DMS153 treated with DMSO at 0.1 percent for 48 hours (cell line): Measurements from ENCODE around the gene NR6A1.

ENCODE experiments used
- DNase-seq: peaks from one replicate; lab custom pipeline; 2025; ENCODE audit not compliant: unreplicated experiment; lab: John Stamatoyannopoulos, UW

The NR6A1 gene

DNA sequence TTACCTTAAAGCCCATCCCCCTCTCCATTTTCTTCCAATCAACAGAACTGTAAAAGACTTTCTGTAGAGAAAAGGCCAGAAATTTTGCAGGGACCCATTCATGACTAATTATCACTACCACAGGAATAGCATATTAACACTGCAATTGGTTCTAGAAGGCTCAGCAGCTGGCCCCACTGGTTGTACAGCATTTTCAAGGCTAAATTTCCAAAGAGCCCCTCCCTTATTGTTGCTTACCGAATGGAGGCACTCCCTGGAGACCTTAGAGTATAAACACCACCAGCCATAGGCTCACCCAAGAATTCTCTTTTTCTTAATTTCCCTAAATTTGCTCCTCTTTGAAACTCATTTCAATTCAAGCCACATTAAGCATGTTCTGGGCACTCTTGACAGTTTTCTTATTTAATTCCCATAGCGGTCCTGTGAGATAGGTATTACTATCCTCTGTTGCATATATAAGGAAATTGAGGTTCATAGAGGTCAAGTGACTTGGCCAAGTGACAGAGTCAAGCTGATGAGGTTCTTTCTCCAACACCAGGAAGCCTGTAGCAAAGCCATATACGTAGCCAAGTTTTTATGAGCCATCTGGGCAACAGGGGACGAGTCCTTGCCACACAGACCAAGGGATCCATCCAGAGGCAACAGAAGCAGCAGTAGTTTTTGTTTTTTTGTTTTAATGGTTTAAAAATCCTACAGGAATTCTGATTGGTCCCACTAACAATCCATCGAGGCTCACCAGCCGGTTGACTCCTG is 180.0 kb downstream of the NR6A1 start:
- no peak for DNase-seq

DNA sequence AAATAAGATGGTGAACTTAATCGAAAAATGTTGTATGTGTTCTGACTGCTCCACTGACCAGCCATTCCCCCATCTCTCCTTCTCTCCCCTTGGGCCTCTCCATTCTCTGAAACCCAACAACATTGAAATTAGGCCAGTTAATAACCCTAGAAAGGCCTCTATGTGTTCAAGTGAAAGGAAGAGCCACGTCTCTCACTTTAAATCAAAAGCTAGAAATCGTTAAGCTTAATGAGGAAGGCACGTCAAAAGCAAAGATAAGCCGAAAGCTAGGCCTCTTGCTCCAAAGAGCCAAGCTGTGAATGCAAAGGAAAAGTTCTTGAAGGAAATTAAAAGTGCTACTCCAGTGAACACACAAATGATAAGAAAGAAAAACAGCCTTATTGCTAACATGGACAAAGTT is 186.5 kb downstream of the NR6A1 start:
- DNase-seq = no peak

DNA sequence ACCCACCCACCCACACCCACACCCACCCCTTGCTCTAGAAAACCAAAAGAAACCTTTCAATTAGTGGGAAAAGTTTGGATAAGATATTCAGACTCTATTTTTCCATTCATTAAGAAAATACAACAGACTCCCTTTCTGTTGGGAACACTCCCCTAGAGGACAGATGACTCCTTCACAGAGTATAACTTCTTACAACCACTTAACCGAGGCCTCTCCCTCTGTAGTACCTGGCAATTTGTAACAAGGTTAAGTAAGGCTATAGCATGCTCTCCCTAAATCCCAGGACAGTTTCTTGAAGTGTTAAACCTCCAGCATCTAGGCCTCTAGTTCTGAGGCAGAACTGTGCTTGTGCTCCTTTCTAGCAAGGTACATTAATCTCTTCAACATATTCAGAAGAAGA is 188.0 kb downstream of the NR6A1 start:
- DNase-seq = no peak

DNA sequence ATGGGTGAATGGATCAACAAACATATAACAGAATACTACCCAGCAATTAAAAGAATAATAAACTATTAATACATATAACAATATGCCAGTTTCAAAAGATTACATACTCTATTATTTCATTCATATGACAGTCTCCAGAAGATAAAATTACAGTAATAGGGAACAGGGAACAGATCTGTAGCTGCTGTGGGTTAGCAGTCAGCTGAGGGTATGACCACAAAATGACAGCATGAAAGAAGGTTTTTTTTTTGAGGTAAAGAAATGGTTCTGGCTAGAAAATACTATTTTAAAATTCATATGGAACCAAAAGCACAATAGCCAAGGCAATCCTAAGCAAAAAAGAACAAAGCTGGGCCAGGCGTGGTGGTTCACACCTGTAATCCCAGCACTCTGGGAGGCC is 190.9 kb downstream of the NR6A1 start:
- no peak for DNase-seq

DNA sequence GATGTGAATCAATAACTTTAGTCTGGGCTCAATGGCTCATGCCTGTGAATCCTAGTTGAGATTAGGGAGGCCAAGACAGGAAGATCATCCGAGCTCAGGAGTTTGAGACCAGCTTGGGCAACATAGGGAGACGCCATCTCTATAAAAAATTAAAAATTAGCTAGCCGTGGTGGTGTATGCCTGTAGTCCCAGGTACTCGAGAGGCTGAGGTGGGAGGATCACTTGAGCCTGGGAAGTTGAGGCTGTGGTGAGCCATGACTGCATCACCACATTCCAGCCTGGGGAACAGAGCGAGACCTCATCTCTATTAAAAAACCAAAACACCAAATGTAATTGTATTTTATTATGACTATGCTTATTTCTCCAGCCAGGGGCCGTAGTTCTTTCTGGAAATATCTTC is 194.4 kb downstream of the NR6A1 start:
- DNase-seq = no peak

DNA sequence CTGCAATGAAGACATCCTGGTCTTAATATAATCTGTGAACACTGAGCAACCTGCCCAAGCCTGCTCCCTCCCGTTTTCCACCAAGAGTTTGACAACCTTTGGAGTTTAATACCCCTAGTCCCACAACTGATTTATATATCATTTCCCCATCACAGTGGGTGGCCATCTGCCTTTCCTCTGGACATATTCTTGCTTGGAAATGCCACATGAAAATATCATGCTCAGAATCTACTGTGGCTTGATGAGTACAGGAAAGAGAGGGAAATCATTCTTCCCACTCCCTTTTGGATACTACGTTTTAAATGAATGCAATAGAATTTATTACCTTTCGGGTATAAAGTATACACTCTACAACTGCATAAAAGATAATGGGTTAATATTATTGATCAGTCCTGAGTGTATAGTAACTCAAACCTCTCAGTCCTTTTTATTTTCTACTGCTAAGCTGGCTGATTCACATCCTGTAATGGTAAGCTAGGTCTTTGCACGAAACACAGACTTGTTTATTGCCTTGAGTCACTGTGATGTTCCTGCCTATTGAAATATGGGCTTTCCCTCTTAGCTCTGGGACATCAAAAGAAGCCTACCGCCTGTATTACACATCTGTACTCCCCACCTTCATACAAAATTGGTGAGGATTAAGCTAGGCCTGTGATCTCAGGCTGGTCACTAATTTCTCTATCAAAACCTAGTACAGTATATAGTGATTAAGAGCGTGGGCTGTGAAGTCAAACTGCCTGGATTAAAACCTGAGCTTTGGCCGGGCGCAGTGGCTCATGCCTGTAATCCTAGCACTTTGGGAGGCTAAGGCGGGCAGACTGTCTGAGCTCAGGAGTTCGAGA is 196.4 kb downstream of the NR6A1 start:
- DNase-seq = no peak

DNA sequence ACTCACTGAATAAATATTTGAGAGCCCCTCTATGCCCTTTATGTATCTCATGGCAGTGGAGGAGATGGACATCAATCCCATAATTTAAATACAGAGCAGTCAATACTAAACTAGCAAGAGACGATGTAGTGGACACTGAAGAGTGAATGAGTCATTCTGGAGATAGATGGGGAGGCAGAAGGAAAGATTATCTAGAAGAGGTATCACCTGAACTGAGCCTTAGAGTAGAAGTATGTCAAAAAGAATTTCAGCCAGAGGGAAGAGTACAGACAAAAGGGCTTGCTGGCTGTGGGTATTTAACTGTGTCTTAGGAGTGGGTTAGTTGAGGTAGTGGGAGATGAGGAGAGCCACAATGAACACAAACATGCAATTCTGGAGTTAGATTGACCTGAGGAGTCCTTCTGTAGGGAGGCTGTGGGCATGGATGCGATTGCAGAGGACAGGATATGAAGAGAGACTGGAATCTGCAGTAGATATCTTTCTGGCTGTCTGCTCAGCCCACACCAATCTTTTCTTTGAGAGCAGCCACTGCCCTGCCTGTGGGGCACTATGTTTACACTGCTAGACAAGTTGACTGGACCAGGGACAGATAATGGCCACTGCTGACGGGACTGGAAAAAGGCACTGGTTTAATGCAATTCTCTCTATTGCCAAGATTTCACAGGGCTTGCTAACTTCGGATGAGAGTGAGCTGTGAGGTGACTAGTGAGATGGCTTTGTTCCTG is 200.0 kb downstream of the NR6A1 start:
- DNase-seq = no peak

DNA sequence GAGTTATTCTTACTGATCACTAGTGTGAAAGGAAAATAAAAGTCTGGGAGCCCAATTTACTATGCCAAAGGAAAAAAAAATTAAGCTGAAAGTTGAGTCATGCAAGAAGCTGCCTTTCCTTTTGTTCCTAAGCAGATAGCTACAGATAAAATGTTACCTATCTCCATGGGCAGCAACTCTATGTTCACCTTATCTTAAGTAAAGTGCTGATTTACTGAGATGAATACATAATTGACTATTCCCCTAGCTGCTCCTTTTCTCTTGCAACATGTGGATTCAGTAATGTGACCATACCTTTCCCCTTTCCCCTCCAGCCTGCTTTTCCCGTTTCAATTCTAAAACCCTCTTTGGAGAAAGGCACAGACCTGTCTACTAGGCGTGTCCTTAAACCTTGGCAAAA is 201.2 kb downstream of the NR6A1 start:
- DNase-seq = no peak

DNA sequence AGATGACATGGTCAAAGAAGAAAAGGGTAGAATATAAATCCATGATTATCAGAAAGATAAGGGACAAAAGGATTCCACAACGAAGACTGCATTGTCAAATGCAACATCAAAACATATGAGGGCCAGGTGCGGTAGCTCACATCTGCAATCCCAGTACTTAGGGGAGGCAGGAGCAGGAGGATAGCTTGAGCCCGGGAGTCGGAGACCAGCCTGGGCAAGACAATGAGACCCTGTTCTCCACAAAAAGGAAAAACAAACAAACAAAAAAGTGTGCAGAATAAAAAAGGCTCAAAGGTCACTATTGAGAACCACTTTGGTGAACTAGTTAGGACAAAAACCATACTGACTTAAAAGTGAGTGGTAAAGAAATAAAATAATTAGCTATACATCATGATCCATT is 203.7 kb downstream of the NR6A1 start:
- no peak for DNase-seq

DNA sequence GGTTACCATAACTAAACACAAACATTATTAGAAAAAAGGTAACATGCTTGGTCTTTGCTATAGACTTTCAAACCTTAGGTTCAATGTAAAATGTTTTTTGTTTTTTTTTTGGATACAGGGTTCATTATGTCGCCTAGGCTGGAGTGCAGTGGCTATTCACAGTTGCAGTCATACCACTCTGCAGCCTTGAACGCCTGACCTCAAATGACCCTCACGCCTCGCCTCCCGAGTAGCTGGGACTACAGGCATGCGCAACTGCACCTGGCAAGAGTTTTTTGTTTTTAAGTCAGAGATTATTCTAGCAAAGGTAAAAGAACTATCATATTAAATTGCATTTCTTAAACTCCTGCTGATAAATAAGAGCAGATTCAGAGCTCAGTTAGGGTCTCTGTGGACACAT is 208.8 kb downstream of the NR6A1 start:
- no peak for DNase-seq

DNA sequence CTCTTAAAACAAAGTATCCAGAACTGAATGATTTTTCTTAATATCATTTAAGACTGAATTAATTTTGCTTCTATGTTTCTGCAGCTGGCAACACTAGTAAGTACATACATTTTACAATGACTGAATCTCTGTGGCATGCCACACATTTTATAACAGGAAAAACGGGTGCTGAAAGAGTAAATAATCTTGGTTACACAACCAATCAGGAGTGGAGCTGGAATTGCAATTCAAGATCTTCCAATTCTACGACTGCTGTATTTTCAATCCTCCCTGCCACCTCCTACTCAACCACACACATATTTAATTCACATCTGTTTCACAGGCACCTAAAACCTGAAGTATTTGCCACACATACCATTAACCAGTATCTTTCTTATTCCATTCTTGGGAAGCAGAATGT is 211.2 kb downstream of the NR6A1 start:
- no peak for DNase-seq

DNA sequence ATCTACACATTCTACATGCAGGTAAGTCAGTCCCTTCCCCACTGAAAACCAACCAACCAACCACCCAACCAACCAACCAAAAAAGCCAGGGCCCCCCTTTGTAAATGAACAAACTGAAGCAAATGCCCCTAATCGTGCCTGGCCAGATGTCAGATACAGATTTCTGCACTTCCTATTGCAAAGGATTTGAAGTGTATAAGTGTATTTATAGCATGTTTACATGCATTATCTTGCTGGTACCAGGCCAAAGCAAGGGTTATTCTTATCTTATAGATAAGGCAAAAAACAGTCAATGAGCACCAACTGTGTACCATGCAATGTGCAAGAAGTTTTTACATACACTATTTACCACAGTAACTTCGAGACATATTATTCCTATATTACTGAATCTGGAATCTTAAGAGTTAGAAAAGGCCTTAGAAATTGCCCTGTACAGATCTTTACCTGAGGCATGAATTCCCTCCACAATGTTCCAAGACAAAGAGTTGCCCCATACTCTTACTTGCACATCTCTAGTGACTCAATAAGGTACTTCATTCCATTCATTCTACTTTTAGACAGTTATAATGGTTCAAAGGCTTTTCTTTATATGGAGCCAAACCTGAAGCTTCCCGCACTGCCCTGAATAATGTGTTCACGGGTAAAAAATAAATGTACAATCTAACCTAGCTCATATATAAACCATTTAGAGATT is 212.2 kb downstream of the NR6A1 start:
- no peak for DNase-seq

DNA sequence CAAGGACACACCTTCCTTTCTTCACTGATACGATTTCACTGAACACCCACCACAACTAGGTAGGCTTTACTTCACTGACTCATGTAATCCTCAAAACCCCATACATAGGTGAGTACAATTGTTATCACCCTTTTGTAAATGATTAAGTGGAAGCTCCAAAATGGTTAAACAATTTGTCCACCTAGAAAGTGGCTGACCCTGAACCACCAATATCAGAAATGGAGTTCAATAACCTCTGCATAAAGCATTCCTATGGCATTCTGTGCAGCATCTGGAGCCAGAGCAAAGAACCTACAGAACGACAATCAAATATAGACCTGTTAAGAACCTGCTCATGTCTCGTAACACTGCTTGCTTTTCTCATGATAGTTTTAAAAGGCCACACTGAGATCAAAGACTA is 213.2 kb downstream of the NR6A1 start:
- DNase-seq = no peak

DNA sequence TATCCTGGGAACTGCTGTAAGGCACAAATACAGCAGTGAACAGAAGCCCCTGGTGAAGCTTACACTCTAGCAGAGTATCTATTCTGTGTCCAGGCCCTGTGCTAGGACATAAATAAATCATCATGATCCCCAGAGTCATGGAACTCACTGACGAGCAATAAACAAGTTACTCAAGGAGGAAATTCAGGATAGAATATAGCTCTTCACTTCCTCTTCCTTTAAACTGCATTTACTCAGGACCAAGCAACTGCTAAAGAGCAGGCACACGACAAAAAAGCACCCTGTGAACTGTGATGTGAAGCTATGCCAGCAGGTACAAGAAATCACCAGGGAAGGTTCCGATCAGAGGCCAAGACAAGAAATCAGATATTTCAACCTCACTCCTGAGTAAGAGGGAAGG is 216.1 kb downstream of the NR6A1 start:
- DNase-seq = no peak

DNA sequence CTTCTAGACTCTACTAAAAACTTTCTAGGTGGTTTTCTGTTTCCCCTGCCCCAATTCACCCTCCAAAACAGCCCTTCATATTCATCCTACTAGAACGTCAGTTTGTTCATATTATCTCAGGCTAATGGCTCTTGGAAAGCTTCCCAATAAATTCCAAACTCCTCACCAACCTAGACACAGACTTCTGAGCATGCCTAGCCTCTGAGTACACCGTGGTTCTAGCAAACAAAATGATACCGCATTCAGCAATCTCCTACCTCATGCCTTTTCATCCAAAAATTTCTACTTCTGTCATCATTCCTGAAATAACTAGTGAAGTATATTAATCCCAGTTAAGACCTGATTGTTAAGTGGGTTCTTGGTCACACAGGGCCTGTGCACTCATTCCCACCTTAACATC is 217.4 kb downstream of the NR6A1 start:
- DNase-seq = no peak

DNA sequence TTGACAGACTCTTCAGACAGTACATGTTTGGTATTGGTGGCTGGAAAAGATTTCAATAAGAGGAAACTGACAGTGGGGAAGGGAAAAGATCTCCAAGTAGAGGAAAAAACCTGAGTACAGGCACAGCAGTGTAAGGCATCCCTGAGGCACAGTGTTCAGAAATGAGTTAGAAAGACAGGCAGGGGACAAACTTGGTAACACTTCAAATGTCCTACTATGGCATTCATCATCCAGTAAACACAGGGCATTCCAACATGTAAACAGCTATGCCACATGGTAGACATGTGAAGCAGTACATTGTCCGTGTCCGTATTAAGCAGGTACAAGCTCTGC is 218.9 kb downstream of the NR6A1 start:
- no peak for DNase-seq

DNA sequence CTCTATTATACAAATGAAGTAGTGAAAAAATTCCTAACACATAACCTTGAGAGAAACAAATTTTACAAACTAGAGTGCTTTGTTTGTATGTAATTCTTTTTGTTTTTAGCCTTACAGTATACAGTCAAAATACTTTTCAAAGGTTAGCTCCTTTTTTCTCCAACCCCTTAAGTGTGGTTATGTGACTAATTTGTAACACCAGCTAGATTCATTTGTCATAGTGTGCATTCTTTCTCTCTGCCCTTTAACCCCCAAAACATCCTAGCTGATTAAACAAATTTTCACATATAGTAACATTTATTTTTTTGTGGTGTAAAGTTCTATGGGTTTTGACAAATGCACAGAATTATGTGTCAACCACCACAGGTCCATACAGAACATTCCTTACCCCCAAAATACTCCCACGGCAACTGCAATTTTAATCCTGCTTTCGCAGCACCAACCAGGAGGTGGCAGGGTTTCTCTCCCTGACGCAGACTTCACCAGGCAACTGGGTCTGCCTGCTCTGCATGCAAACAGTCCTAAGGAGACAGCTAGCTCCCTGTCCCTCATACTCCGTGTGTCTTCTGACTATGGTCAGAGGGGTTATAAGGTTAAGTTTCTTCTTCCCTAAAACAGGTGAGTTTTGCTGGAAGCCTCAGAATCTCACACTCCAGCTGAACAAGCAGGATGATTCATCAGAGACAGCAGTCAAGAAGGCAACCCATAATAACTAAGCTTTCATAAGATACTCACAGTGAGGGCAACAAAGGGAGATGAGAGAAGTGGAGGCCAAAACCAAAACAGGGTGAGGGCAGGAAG is 219.4 kb downstream of the NR6A1 start:
- no peak for DNase-seq

DNA sequence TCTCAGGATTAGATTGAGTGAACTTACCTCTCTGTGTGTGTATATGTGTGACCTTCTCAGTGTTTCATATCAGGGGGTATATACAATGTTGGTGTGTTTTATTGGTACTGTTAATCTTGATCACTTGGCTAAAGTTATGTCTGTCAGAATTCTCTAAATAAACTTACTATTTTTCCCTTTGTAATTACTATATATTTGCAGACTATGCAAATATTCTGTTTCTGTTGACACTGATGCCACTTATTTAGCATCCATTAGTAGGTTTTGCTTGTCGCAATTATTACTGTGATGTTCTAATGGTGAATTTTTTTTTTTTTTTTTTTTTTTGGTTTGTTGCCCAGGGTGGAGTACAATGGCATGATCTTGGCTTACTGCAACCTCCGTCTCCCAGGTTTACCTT is 221.0 kb downstream of the NR6A1 start:
- no peak for DNase-seq

DNA sequence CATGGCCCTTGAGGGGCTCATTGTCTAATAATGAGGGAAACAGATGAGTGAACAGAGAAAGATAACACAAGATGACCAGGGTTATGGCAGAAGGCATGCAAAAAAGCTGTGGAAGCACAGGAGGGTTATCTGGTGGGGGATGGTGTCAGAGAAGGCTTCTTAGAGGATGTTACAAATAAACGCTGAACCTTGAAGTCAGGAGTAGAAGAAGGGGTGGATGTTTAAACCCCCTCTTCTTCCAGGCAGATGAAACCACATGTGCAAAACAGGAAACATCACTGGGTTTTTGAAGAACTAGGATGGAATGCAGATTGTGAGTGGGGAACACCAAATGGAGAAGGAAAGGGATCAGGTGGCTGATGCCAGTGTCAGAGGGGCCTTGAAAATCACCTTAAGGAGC is 222.1 kb downstream of the NR6A1 start:
- DNase-seq = no peak

DNA sequence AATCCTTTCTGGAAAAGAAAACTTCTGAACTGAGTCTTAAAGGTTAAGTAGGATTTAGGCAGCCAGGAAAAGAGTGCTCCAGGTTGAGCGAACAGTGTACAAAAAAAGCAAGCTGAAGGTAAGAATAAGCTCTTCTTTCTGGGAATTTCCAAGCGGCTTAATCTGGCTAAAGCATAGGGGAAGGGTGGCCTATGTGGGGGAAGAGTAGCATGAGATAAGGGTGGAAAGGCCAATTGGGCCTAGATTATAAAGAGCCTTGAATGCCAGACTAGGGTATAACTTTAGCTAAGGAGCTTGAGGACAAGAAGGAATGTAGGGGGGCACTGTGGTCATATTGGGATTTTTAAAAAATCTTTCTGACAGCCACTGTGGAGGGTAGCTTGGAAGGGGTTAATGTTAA is 226.6 kb downstream of the NR6A1 start:
- no peak for DNase-seq

DNA sequence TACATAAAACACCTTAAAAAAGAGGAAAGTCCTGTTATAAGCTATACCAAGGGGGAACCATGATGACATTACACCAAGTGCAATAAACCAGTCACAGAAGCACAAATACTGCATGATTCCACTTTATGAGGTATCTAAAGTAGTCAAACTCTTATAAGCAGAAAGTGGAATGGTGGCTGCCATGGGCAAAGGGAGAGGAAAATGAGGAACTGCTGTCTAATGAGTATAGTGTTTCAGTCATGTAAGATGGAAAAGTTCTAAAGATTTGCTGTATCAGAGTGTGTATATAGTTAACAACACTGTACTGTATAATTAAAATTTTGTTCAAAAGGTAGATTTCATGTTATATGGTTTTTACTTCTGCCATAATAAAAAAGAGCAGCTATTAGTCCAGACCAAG is 229.3 kb downstream of the NR6A1 start:
- no peak for DNase-seq
